SH-SY5Y (cell line): Measurements from ENCODE around the gene TMEM117.

Source experiments
- GATA2 ChIP-seq: IDR thresholded peaks from 2 replicates; pipeline ENCODE4 v1.6.1; 2011; ENCODE audit warnings: mild to moderate bottlenecking, low read depth, low read length
- GATA3 ChIP-seq: IDR thresholded peaks from 2 replicates; pipeline ENCODE4 v1.6.1; 2011; ENCODE audit warnings: low read depth, mild to moderate bottlenecking, low read length, moderate library complexity

The TMEM117 gene

GRCh38 chr12:43861840-43862150 lies 25.9 kb downstream of the TMEM117 start:
- TF ChIP-seq GATA2 = no peak
- TF ChIP-seq GATA3 = no peak

GRCh38 chr12:43863770-43864366 lies 28.0 kb downstream of the TMEM117 start:
- TF ChIP-seq GATA2 (no peak), GATA3 (no peak)

- no peak for TF ChIP-seq GATA2
- no peak for TF ChIP-seq GATA3
Observed at GRCh38 chr12:43869184-43869583, 33.3 kb downstream of the TMEM117 start.

GRCh38 chr12:43872396-43872795 lies 36.5 kb downstream of the TMEM117 start:
- TF ChIP-seq GATA2 (no peak), GATA3 (no peak)

- TF ChIP-seq GATA2 = no peak
- no peak for TF ChIP-seq GATA3
Observed at GRCh38 chr12:43878050-43878449, 42.2 kb downstream of the TMEM117 start.

- TF ChIP-seq GATA2 (no peak), GATA3 (no peak)
Observed at GRCh38 chr12:43880547-43880946, 44.7 kb downstream of the TMEM117 start.

GRCh38 chr12:43882578-43883178 lies 46.8 kb downstream of the TMEM117 start:
- TF ChIP-seq GATA2 (no peak), GATA3 (no peak)

- TF ChIP-seq GATA3 (no peak), GATA2 (no peak)
Observed at GRCh38 chr12:43883311-43883710, 47.4 kb downstream of the TMEM117 start.

GRCh38 chr12:43883748-43884147 lies 47.9 kb downstream of the TMEM117 start:
- TF ChIP-seq GATA2 (no peak), GATA3 (no peak)

GRCh38 chr12:43884683-43885410 lies 49.0 kb downstream of the TMEM117 start:
- no peak for TF ChIP-seq GATA2
- no peak for TF ChIP-seq GATA3

GRCh38 chr12:43887397-43887796 lies 51.5 kb downstream of the TMEM117 start:
- TF ChIP-seq GATA2 = no peak
- no peak for TF ChIP-seq GATA3

GRCh38 chr12:43891856-43892574 lies 56.1 kb downstream of the TMEM117 start:
- TF ChIP-seq GATA3 (no peak), GATA2 (no peak)

- TF ChIP-seq GATA2 (no peak), GATA3 (no peak)
Observed at GRCh38 chr12:43893670-43894069, 57.8 kb downstream of the TMEM117 start.

- TF ChIP-seq GATA2 (no peak), GATA3 (no peak)
Observed at GRCh38 chr12:43895580-43896206, 59.8 kb downstream of the TMEM117 start.

GRCh38 chr12:43896496-43896895 lies 60.6 kb downstream of the TMEM117 start:
- TF ChIP-seq GATA2 (no peak), GATA3 (no peak)
